ENCODE data around the gene TMEM182. TPM values are rescaled to one million over a fixed set of nuclear protein-coding genes. Genes with fewer than 3 reads are reported as not detected.

The TMEM182 gene
- total RNA-seq, 4 donors from 2014 or later: 1.1 to 2.5 (median 1.4) TPM

GRCh38 chr2:102726128-102727087, 35.4 kb upstream of the TMEM182 start:
- Histone ChIP-seq H3K27me3 (no peaks in the 10 kb centered on the region), H3K4me3 (no peak overlapping the region), H3K9me3 (no peaks in the 10 kb centered on the region), H3K4me1 (no peaks in the 10 kb centered on the region), H3K27ac (no peak overlapping the region), H3K36me3 (peaks cover 0 to 81% (median 0%) of the 10 kb centered on the region in 3 donors)
- TF ChIP-seq, protein P1, sequence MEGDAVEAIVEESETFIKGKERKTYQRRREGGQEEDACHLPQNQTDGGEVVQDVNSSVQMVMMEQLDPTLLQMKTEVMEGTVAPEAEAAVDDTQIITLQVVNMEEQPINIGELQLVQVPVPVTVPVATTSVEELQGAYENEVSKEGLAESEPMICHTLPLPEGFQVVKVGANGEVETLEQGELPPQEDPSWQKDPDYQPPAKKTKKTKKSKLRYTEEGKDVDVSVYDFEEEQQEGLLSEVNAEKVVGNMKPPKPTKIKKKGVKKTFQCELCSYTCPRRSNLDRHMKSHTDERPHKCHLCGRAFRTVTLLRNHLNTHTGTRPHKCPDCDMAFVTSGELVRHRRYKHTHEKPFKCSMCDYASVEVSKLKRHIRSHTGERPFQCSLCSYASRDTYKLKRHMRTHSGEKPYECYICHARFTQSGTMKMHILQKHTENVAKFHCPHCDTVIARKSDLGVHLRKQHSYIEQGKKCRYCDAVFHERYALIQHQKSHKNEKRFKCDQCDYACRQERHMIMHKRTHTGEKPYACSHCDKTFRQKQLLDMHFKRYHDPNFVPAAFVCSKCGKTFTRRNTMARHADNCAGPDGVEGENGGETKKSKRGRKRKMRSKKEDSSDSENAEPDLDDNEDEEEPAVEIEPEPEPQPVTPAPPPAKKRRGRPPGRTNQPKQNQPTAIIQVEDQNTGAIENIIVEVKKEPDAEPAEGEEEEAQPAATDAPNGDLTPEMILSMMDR (IDR thresholded peaks at IDR 0.05): no peak
- DNase-seq: no peak

GRCh38 chr2:102735416-102736109, 26.3 kb upstream of the TMEM182 start:
- DNase-seq: peak in 2 of 3 donors; percentile 57 to 61
- Histone ChIP-seq H3K4me3 (peak overlapping the region; percentile 88 to 100 (median 92)), H3K27me3 (no peaks in the 10 kb centered on the region), H3K36me3 (peaks cover 0 to 17% (median 0%) of the 10 kb centered on the region in 3 donors), H3K9me3 (no peaks in the 10 kb centered on the region), H3K27ac (peak overlapping the region in 3 of 4 donors; percentile 87 to 93 (median 92)), H3K4me1 (peaks cover 0 to 12% (median 2%) of the 10 kb centered on the region in 4 donors)
- no peak for TF ChIP-seq POLR2A (IDR thresholded peaks at IDR 0.05)
- TF ChIP-seq, protein P1 (IDR thresholded peaks at IDR 0.05): no peak

DNA sequence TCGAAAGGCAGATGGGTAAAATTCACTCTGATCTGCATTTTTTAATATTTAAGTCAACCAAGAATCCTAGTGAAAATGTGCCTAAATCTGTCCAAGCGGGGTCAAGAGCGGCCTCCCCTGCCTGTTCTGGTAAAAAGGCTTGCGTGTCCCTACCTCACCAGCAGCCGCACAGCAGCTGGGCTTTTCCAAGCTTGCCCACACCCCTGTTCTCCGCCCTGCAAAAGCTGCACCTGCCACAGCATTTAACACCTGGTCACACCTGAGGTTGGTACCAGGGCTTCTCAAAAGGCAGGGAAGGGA, 25.8 kb upstream of the TMEM182 start:
- H3K4me1 ChIP-seq: peaks cover 0 to 12% (median 2%) of the 10 kb centered on the region in 4 donors
- peaks cover 0 to 12% (median 0%) of the 10 kb centered on the region in 3 donors for H3K36me3 ChIP-seq
- H3K9me3 ChIP-seq: no peaks in the 10 kb centered on the region
- no peaks in the 10 kb centered on the region for H3K27me3 ChIP-seq
- peak overlapping the region; percentile 88 to 100 (median 92) for H3K4me3 ChIP-seq
- TF ChIP-seq, protein P1 (IDR thresholded peaks at IDR 0.05): no peak
- TF ChIP-seq POLR2A (IDR thresholded peaks at IDR 0.05): no peak
- peak overlapping the region; percentile 80 to 93 (median 90) for H3K27ac ChIP-seq
- peak in 1 of 3 donors; percentile 74 for DNase-seq

DNA sequence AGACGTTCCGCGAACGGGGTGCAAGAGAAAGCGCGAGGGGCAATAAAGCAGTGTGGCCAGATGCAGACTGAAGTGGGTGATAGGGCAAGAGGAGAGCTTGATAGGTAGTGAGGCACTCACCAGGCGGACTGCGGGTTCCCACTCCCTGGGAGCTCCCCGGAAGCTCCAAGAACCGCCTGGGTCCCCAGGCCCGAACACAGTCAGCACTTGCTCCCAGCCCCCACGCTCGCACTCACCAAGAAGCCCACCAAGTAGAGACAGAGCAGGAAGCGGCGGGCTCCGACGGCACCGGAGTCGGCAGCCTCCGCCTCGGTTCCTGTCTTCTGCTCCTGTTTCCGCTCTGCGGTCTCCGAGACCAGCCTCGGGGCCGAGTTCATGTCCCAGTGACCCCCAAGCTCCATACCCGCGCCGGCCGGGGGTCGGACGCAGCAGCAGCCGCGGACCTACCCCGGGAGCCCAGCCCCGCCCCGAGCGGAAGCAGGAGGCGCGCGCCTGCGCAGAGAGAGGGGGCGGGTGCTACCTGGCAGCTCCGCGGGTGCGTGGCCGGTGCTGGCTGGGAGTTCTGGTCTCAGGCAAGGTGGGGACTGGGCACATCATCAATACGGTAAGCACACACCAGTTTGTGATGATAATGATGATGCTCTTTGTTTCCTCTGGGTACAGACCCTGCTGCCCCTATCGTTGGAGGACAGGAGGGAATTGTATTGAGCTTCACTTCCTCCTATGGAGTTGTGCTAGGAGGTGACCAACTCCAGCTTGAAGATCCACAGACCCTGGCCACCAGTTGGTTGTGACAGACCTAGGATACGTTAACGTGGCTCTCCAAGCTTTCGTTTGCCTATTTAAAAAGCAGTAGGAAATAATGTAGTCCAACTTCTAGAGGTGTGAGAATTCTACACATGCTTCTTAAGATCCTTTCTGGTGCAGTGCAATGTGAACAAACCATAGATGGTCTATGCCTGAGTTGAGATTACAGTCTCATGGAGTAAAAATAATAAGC, 25.1 kb upstream of the TMEM182 start:
- peak overlapping the region; percentile 88 to 100 (median 92) for H3K4me3 ChIP-seq
- peaks cover 0 to 6% (median 0%) of the 10 kb centered on the region in 3 donors for H3K36me3 ChIP-seq
- no peaks in the 10 kb centered on the region for H3K9me3 ChIP-seq
- peak; percentile 86 to 91 for TF ChIP-seq POLR2A (IDR thresholded peaks at IDR 0.05)
- TF ChIP-seq, protein P1 (IDR thresholded peaks at IDR 0.05): peak in 2 of 6 experiments; percentile 19 to 22
- no peaks in the 10 kb centered on the region for H3K27me3 ChIP-seq
- peaks cover 0 to 12% (median 2%) of the 10 kb centered on the region in 4 donors for H3K4me1 ChIP-seq
- peak overlapping the region; percentile 80 to 93 (median 90) for H3K27ac ChIP-seq
- peak; percentile 86 to 94 (median 92) for DNase-seq

DNA sequence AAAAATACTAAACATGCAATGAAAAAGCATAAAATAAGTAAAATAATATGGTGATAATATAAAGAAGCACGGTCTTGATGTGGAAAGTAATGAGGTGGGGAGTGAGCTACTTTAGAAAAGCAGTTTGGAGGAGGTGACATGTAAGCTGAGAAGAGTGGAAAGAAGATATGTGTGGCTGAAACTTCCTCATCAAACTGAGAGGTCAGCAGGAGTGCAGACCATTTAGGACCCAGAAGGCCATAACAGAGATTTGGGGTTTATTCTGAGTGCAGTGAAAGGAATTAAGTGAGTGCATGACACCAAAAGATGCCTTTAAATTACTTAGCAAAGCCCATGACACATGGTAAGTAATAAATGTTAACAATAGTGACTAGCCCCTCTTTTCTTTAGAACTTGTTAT, 24.4 kb upstream of the TMEM182 start:
- H3K4me3 ChIP-seq: peak overlapping the region in 1 of 4 donors; percentile 89

More for the DNA sequence above, 24.4 kb upstream of the TMEM182 start:
- DNase-seq: no peak
- Histone ChIP-seq H3K27me3 (no peaks in the 10 kb centered on the region), H3K9me3 (no peaks in the 10 kb centered on the region), H3K36me3 (no peaks in the 10 kb centered on the region), H3K27ac (no peak overlapping the region), H3K4me1 (peaks cover 0 to 12% (median 2%) of the 10 kb centered on the region in 4 donors)
- TF ChIP-seq, protein P1 (IDR thresholded peaks at IDR 0.05): no peak
- TF ChIP-seq POLR2A (IDR thresholded peaks at IDR 0.05): no peak

Measured in Peyer's patch (tissue), 4 donors.